Endothelial cell of umbilical vein (primary cell): ENCODE results near the gene TYW5. TPM values are rescaled to one million over a fixed set of nuclear protein-coding genes. Genes with fewer than 3 reads are reported as not detected.

ENCODE experiments used
- BruUV-seq: library from RNA; stranded (reverse); fragments of 400-500 nt; replicated peaks from 2 replicates; lab custom pipeline; 2021; lab: Mats Ljungman, UMichigan
- CTCF ChIA-PET: fragments of 300-600, 350-600 bp; sonication (Branson Sonifier 250); formaldehyde crosslinking; loops from one replicate; lab custom pipeline; 2021; ENCODE audit warnings: antibody characterized with exemption, inconsistent platforms; lab: Charles Lee
- POLR2A ChIA-PET: fragments of 300-600, 350-600 bp; sonication (Branson Sonifier 250); formaldehyde crosslinking; loops from one replicate; lab custom pipeline; 2021; ENCODE audit warnings: antibody characterized with exemption, inconsistent platforms; lab: Charles Lee
- DNase-seq: peaks from one replicate; pipeline ENCODE4 v3.0.0-alpha.2; 2011; ENCODE audit warnings: low read depth, low spot score
- FAIRE-seq: peaks from 2 replicates; lab custom pipeline; 2011; peaks lifted over from hg19 to GRCh38; lab: Jason Lieb, UNC
- H2AFZ ChIP-seq: 2 replicates; pipeline ENCODE4 v1.6.0; 2012; ENCODE audit warnings: low read depth, low read length, control low read depth, inconsistent platforms
- H3K27ac ChIP-seq: 2 replicates; pipeline ENCODE4 v1.5.1; 2011; ENCODE audit warnings: low read depth, mild to moderate bottlenecking, control low read depth, low read length, moderate library complexity; ENCODE audit not compliant: insufficient read depth
- H3K27me3 ChIP-seq, 2 experiments: 2 replicates each; pipeline versions ENCODE4 v1.6.0 to v1.6.1; 2011; ENCODE audit warnings: low read length in 2 of 2, mixed read lengths in 1 of 2; ENCODE audit not compliant: control insufficient read depth in 2 of 2, insufficient read depth in 2 of 2
- H3K36me3 ChIP-seq, 2 experiments: 2 replicates in 1 of 2; 3 replicates in 1 of 2; pipeline ENCODE4 v1.5.1; 2011; ENCODE audit warnings: low read length in 2 of 2, mild to moderate bottlenecking in 1 of 2, moderate library complexity in 1 of 2; ENCODE audit not compliant: control insufficient read depth in 2 of 2, insufficient read depth in 2 of 2; ENCODE audit errors: extremely low read depth in 1 of 2
- H3K4me1 ChIP-seq: 3 replicates; pipeline ENCODE4 v1.5.1; 2011; ENCODE audit warnings: mild to moderate bottlenecking, low read length; ENCODE audit not compliant: control insufficient read depth, insufficient read depth; ENCODE audit errors: extremely low read depth
- H3K4me2 ChIP-seq: 2 replicates; pipeline ENCODE4 v1.6.1; 2011; ENCODE audit warnings: low read length, control low read depth, mixed read lengths; ENCODE audit not compliant: insufficient read depth
- H3K4me3 ChIP-seq, 3 experiments: fragments of 200-600 bp in 1 of 3; sonication (generic), shearing (Covaris generic) in 1 of 3; replicated peaks in 1 of 3; 2 replicates each; pipeline ENCODE4 v1.5.1; 2011 to 2016; ENCODE audit warnings: control low read depth in 3 of 3, low read length in 3 of 3, mild to moderate bottlenecking in 2 of 3, inconsistent platforms in 1 of 3, low read depth in 1 of 3, moderate library complexity in 1 of 3; ENCODE audit not compliant: insufficient read depth in 1 of 3
- H3K79me2 ChIP-seq: 2 replicates; pipeline ENCODE4 v1.6.0; 2012; ENCODE audit warnings: low read length, inconsistent platforms; ENCODE audit not compliant: control insufficient read depth, insufficient read depth
- H3K9ac ChIP-seq: replicated peaks from 2 replicates; pipeline ENCODE3; 2011; ENCODE audit warnings: low read length, control low read depth; ENCODE audit not compliant: insufficient read depth; ENCODE audit errors: extremely low read depth
- H3K9me1 ChIP-seq: replicated peaks from 3 replicates; pipeline ENCODE4 v1.6.0; 2011; ENCODE audit warnings: mild to moderate bottlenecking, low read length; ENCODE audit not compliant: control insufficient read depth, insufficient read depth; ENCODE audit errors: extremely low read depth
- H3K9me3 ChIP-seq: replicated peaks from 2 replicates; pipeline ENCODE4 v1.5.1; 2012; ENCODE audit warnings: low read length, inconsistent platforms; ENCODE audit not compliant: control insufficient read depth, insufficient read depth
- H4K20me1 ChIP-seq: replicated peaks from 2 replicates; pipeline ENCODE3; 2011; ENCODE audit warnings: mild to moderate bottlenecking, low read length; ENCODE audit not compliant: control insufficient read depth, insufficient read depth; ENCODE audit errors: extremely low read depth
- FOS ChIP-seq: IDR thresholded peaks from 2 replicates; pipeline ENCODE4 v1.6.1; 2011; ENCODE audit warnings: mild to moderate bottlenecking, low read length, moderate library complexity, borderline replicate concordance; ENCODE audit not compliant: insufficient read depth
- GATA2 ChIP-seq: IDR thresholded peaks from 2 replicates; pipeline ENCODE4 v1.7.0; 2011; ENCODE audit warnings: low read depth, mild to moderate bottlenecking, moderate library complexity, mixed read lengths, low read length; ENCODE audit not compliant: insufficient read length, insufficient read depth
- JUN ChIP-seq: IDR thresholded peaks from 2 replicates; pipeline ENCODE4 v1.6.1; 2011; ENCODE audit warnings: borderline replicate concordance, low read depth; ENCODE audit not compliant: insufficient read length, insufficient read depth
- POLR2A ChIP-seq: IDR thresholded peaks from 2 replicates; pipeline ENCODE4 v1.6.1; 2012; ENCODE audit warnings: low read depth, mild to moderate bottlenecking, control low read depth, low read length
- dilution Hi-C: fragments of 300-500 bp; cut with MboI; formaldehyde crosslinking; loops from one replicate; pipeline ENCODE4 v1.15.0; 2019; ENCODE audit warnings: low sequenced_read_pairs; ENCODE audit not compliant: extremely low pct_ligation_motif_present
- intact Hi-C: fragments of 100-400 bp; cut with micrococcal nuclease; formaldehyde crosslinking; loops from one replicate; pipeline ENCODE4 v1.10.0; 2022
- polyA plus RNA-seq, 4 experiments: library from polyadenylated mRNA; depleted of rRNA in 3 of 4; stranded (reverse) in 3 of 4; unstranded in 1 of 4; fragments of >200 nt; gene quantifications; 2 replicates each; pipeline versions ENCODE4 v1.2.1 to v1.2.3, GENCODE V29; 2011 to 2012; ENCODE audit warnings: missing spikeins in 1 of 4
- total RNA-seq: library from RNA; stranded (reverse); gene quantifications from 2 replicates; pipeline ENCODE4 v1.2.3, GENCODE V29; 2021
- TF ChIP-seq, protein P1 (sequence below), 2 donors: IDR thresholded peaks; 1 replicate in 1 of 2; 2 replicates in 1 of 2; pipeline ENCODE4 v1.5.1; 2011; ENCODE audit warnings: low read length in 2 of 2, mild to moderate bottlenecking in 2 of 2, moderate library complexity in 2 of 2, control low read depth in 1 of 2, inconsistent platforms in 1 of 2, low read depth in 1 of 2; ENCODE audit not compliant: insufficient read depth in 1 of 2; ENCODE audit errors: extremely low read depth in 1 of 2

TYW5 gene
- total and polyA plus RNA-seq, 2 donors (not counting 3 experiments of a cell fraction or from before 2014, with no cell fraction given) = 2.6 to 8.9 TPM

DNA sequence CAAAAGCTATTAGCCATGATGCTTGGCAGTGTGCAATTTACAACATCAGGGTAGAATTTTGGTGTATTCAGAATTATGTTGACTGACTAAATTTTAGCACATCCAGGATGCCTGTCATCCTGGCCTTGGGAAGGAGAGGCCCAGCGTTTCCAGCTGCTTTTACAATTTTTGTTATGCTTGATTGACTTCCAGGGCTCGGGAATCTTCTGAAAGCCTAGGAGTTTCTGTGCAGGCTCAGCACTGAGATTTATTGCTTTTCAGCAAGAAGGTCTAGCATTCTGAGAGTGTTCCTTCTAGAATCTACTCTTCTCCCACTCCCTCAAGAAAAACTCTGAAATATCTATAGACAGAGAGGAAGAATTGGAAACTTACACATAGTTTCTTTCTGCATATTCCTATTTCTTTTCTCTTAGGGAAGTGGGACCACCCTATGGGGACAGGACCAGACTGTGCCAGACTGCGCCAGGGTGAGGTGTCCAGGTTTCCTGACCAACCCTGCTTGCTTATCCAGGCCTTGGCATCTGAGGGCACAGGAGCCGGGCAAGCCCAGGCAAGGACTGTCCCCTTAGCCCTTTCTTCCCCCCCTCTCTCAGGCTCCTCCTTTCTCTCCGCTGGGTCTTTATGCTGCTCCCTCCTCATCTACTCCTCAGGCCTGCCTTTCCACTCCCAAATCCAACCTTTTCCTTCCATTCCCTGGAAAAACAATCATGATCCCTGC, 27.0 kb upstream of the TYW5 start:
- TF ChIP-seq POLR2A (no peak), JUN (no peak), FOS (no peak)
- intact Hi-C loops = loop anchor here (5.0 to 10.0 kb wide), 2 partner anchors 203 to 830 kb away; partner anchors contain the start of gene BZW1
- Histone ChIP-seq H4K20me1 (no peaks in the 10 kb centered on the region), H3K4me1 (peaks cover 12% of the 10 kb centered on the region), H3K9me1 (no peaks in the 10 kb centered on the region), H2AFZ (no peak overlapping the region), H3K9ac (no peak overlapping the region), H3K9me3 (no peaks in the 10 kb centered on the region), H3K27me3 (peaks cover 0 to 3% of the 10 kb centered on the region in 2 experiments), H3K4me2 (no peak overlapping the region), H3K79me2 (no peaks in the 10 kb centered on the region), H3K36me3 (no peaks in the 10 kb centered on the region), H3K27ac (no peak overlapping the region), H3K4me3 (no peak overlapping the region)
- BruUV-seq = no TSS peak
- FAIRE-seq (no peak), DNase-seq (no peak)
- dilution Hi-C loops = no loop called here
- CTCF ChIA-PET = interaction anchor here (0.9 to 1.6 kb wide), 3 partner anchors 489 to 501 kb away, joined by 3 to 10 read pairs (median 4); no protein-coding TSS in a partner anchor
- POLR2A ChIA-PET = no interaction called here

DNA sequence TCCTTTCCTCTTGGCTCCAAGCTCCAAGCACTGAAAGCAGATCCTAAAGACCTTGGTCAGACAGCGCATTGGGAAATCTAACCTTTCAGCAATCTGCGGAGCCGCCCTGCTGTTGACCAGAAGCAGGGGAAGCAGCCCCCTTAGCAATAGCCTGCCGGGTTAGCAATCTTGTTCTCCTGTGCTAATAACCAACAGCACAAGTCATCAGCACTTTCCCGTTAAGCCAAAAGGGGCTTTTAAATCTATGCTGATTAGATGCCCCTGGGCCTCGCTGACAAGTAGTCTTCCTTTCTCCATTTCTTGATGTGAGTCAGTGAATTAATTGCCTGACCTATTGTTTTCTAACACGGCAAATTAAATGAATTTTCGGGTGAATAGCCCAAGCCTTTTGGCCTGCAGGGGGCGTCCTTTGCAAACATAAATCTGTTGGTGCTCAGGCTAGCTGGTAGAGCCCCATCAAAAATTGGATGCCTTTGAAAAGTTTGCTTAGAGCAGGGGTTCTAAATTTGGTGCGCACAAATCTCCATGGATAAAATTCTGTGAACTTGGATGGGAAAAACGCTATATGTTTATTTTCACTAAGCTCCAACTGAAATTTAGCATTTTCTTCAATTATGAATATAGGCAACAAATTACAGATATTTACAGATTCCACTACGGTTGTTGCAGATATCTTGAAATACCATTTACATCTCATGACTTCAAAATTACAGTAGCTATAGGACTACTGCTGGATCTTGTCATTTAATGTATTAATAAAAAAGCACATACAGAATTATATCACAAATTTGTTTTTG, 24.7 kb upstream of the TYW5 start:
- peak overlapping the region; percentile 64 for H3K4me2 ChIP-seq
- BruUV-seq = no TSS peak
- peaks cover 9% of the 10 kb centered on the region for H3K4me1 ChIP-seq
- no peaks in the 10 kb centered on the region for H3K36me3 ChIP-seq
- FAIRE-seq = peak; percentile 75
- no peaks in the 10 kb centered on the region for H3K9me1 ChIP-seq
- no peaks in the 10 kb centered on the region for H3K9me3 ChIP-seq
- POLR2A ChIA-PET = no interaction called here
- dilution Hi-C loops = no loop called here
- CTCF ChIA-PET = interaction anchor here (0.7 to 2.8 kb wide), 15 partner anchors 16 to 724 kb away, joined by 3 to 62 read pairs (median 7); partner anchors contain the start of gene SPATS2L
- H3K9ac ChIP-seq = peak overlapping the region; percentile 25
- peak overlapping the region in 2 of 3 experiments; percentile 8 to 9 for H3K4me3 ChIP-seq
- H2AFZ ChIP-seq = peak overlapping the region; percentile 71
- peak; percentile 91 for DNase-seq
- no peaks in the 10 kb centered on the region for H3K27me3 ChIP-seq
- no peaks in the 10 kb centered on the region for H4K20me1 ChIP-seq
- TF ChIP-seq GATA2 = no peak
- TF ChIP-seq, protein P1, sequence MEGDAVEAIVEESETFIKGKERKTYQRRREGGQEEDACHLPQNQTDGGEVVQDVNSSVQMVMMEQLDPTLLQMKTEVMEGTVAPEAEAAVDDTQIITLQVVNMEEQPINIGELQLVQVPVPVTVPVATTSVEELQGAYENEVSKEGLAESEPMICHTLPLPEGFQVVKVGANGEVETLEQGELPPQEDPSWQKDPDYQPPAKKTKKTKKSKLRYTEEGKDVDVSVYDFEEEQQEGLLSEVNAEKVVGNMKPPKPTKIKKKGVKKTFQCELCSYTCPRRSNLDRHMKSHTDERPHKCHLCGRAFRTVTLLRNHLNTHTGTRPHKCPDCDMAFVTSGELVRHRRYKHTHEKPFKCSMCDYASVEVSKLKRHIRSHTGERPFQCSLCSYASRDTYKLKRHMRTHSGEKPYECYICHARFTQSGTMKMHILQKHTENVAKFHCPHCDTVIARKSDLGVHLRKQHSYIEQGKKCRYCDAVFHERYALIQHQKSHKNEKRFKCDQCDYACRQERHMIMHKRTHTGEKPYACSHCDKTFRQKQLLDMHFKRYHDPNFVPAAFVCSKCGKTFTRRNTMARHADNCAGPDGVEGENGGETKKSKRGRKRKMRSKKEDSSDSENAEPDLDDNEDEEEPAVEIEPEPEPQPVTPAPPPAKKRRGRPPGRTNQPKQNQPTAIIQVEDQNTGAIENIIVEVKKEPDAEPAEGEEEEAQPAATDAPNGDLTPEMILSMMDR (IDR thresholded peaks at IDR 0.05; ENCODE audit: extremely low read depth in 1 of 2, insufficient read depth in 1 of 2, low read depth in 1 of 2, low read length in 2 of 2) = peak; percentile 66 to 92
- intact Hi-C loops = loop anchor here (1.0 to 10.0 kb wide), 9 partner anchors 205 to 832 kb away; partner anchors contain the start of genes BZW1, KCTD18, SGO2 and SPATS2L
- H3K27ac ChIP-seq = no peak overlapping the region
- no peaks in the 10 kb centered on the region for H3K79me2 ChIP-seq
